Ishikawa (cell line): Measurements from ENCODE around the gene GTSE1.

Source experiments
- CEBPB ChIP-seq: IDR thresholded peaks from 2 replicates; pipeline ENCODE4 v1.6.1; 2012
- CREB1 ChIP-seq: IDR thresholded peaks from 2 replicates; pipeline ENCODE4 v1.6.1; 2012; ENCODE audit warnings: low read depth
- EGR1 ChIP-seq: IDR thresholded peaks from 2 replicates; pipeline ENCODE4 v1.6.1; 2012
- EP300 ChIP-seq: IDR thresholded peaks from 2 replicates; pipeline ENCODE4 v1.6.1; 2012; ENCODE audit warnings: borderline replicate concordance
- FOXM1 ChIP-seq: IDR thresholded peaks from 2 replicates; pipeline ENCODE4 v1.6.1; 2012; ENCODE audit warnings: low read depth, borderline replicate concordance
- MAX ChIP-seq: IDR thresholded peaks from 2 replicates; pipeline ENCODE4 v1.6.1; 2012
- NFIC ChIP-seq: IDR thresholded peaks from 2 replicates; pipeline ENCODE4 v1.6.1; 2012
- RAD21 ChIP-seq: IDR thresholded peaks from 2 replicates; pipeline ENCODE4 v1.6.1; 2012; ENCODE audit warnings: low read depth
- REST ChIP-seq: IDR thresholded peaks from 2 replicates; pipeline ENCODE4 v1.6.1; 2012; ENCODE audit warnings: low read depth, mild to moderate bottlenecking
- TAF1 ChIP-seq: IDR thresholded peaks from 2 replicates; pipeline ENCODE4 v1.6.1; 2012; ENCODE audit warnings: low read depth, mild to moderate bottlenecking
- TCF12 ChIP-seq: IDR thresholded peaks from 2 replicates; pipeline ENCODE4 v1.6.1; 2012; ENCODE audit warnings: low read depth
- TEAD4 ChIP-seq: IDR thresholded peaks from 2 replicates; pipeline ENCODE4 v1.6.1; 2012
- USF1 ChIP-seq: IDR thresholded peaks from 2 replicates; pipeline ENCODE4 v1.6.1; 2012
- YY1 ChIP-seq: IDR thresholded peaks from 2 replicates; pipeline ENCODE4 v1.6.1; 2012; ENCODE audit warnings: low read depth
- ZBTB7A ChIP-seq: IDR thresholded peaks from 2 replicates; pipeline ENCODE4 v1.6.1; 2012; ENCODE audit warnings: low read depth

GTSE1 gene

GRCh38 chr22:46289244-46289891 lies 7.3 kb upstream of the GTSE1 start:
- TF ChIP-seq TCF12 (no peak), CREB1 (no peak), REST (no peak), ZBTB7A (no peak), CEBPB (no peak), USF1 (no peak), TEAD4 (no peak), YY1 (no peak), NFIC (no peak), MAX (no peak), EGR1 (no peak), EP300 (no peak), RAD21 (no peak), FOXM1 (no peak), TAF1 (no peak)

- TF ChIP-seq REST (no peak), ZBTB7A (no peak), NFIC (no peak), TCF12 (no peak), YY1 (no peak), CEBPB (no peak), EGR1 (no peak), FOXM1 (no peak), RAD21 (no peak), TAF1 (no peak), CREB1 (no peak), USF1 (no peak), EP300 (no peak), MAX (no peak), TEAD4 (no peak)
These were observed 6.4 kb upstream of the GTSE1 start for GRCh38 chr22:46290121-46290842.

GRCh38 chr22:46290843-46291785 lies 5.6 kb upstream of the GTSE1 start:
- no peak for TF ChIP-seq MAX
- TF ChIP-seq USF1: no peak
- TF ChIP-seq ZBTB7A: no peak
- no peak for TF ChIP-seq REST
- no peak for TF ChIP-seq YY1
